Kidney (tissue), 14 donors: ENCODE data around the gene RAC3. TPM values are rescaled to one million over a fixed set of nuclear protein-coding genes. Genes with fewer than 3 reads are reported as not detected.

ENCODE experiments used
- DNase-seq, 5 donors: peaks; one replicate each; pipeline ENCODE4 v3.0.0-alpha.2; 2013 to 2020
- FAIRE-seq: peaks from 2 replicates; lab custom pipeline; 2012; peaks lifted over from hg19 to GRCh38; lab: Jason Lieb, UNC
- H3K27ac ChIP-seq, 2 donors: one replicate each; pipeline ENCODE4 v1.7.0; 2013; ENCODE audit warnings: low read depth in 2 of 2, low read length in 2 of 2, inconsistent platforms in 1 of 2
- H3K27me3 ChIP-seq: one replicate; pipeline ENCODE4 v1.7.1; 2013; ENCODE audit warnings: low read length, inconsistent platforms; ENCODE audit not compliant: control insufficient read depth, insufficient read depth
- H3K36me3 ChIP-seq, 3 donors: one replicate each; pipeline versions ENCODE4 v1.7.0 to v1.7.1; 2013; ENCODE audit warnings: low read length in 3 of 3, control low read depth in 1 of 3, inconsistent platforms in 1 of 3; ENCODE audit not compliant: insufficient read depth in 3 of 3, control insufficient read depth in 2 of 3
- H3K4me1 ChIP-seq, 3 donors: one replicate each; pipeline versions ENCODE4 v1.7.0 to v1.7.1; 2013; ENCODE audit warnings: low read length in 3 of 3, inconsistent platforms in 1 of 3, low read depth in 1 of 3; ENCODE audit not compliant: control insufficient read depth in 2 of 3, insufficient read depth in 2 of 3
- H3K4me3 ChIP-seq, 3 donors: one replicate each; pipeline versions ENCODE4 v1.7.0 to v1.8.1; 2013; ENCODE audit warnings: low read length in 3 of 3, control low read depth in 1 of 3, inconsistent platforms in 1 of 3
- H3K9ac ChIP-seq, 3 donors: one replicate each; pipeline versions ENCODE4 v1.7.0 to v1.7.1; 2013; ENCODE audit warnings: low read length in 3 of 3, control low read depth in 1 of 3, inconsistent platforms in 1 of 3
- H3K9me3 ChIP-seq, 3 donors: one replicate each; pipeline versions ENCODE4 v1.7.0 to v1.7.1; 2013; ENCODE audit warnings: low read length in 3 of 3, control low read depth in 1 of 3, inconsistent platforms in 1 of 3; ENCODE audit not compliant: control insufficient read depth in 2 of 3, insufficient read depth in 1 of 3
- CTCF ChIP-seq: IDR thresholded peaks from 3 replicates; pipeline ENCODE4 v1.5.1; 2012; ENCODE audit warnings: mild to moderate bottlenecking, moderate library complexity, borderline replicate concordance; ENCODE audit not compliant: insufficient read depth; ENCODE audit errors: extremely low read depth
- intact Hi-C: fragments of 100-400 bp; cut with DNase I; formaldehyde crosslinking; loops from one replicate; pipeline ENCODE4 v1.11.1; 2022
- polyA plus RNA-seq: library from polyadenylated mRNA; stranded (reverse); fragments of 350-450 nt; fragmentation: Illumina TruSeq; extraction: RNeasy Lipid Tissue Mini Kit (QIAGEN cat#74804); gene quantifications from one replicate; pipeline ENCODE4 v1.2.3, GENCODE V29; 2014; ENCODE audit warnings: low read depth, low replicate concordance; ENCODE audit not compliant: insufficient read depth
- total RNA-seq: library from RNA; stranded (reverse); fragmentation: NEBNext Ultra II Directional; extraction: Animal tissue kit (Norgen Biotek cat#: 25700); gene quantifications from one replicate; pipeline ENCODE4 v1.2.1, GENCODE V29; 2021
- donor health status: control.
- donor health status: control.
- donor health status: control.
- donor health status: control.
- donor health status: control.
- donor health status: DM: yes; HTN: yes; CAD: no.
- donor health status: Normal renal cell carcinoma (clear cell type).

The RAC3 gene
- total and polyA plus RNA-seq, 2 donors from 2014 or later: 2.6 to 13.1 TPM

GRCh38 chr17:81987161-81987770, 44.2 kb upstream of the RAC3 start:
- Histone ChIP-seq H3K27me3 (no peaks in the 10 kb centered on the region), H3K4me1 (peaks cover 0 to 13% (median 11%) of the 10 kb centered on the region in 3 donors), H3K9me3 (no peaks in the 10 kb centered on the region), H3K9ac (no peak overlapping the region), H3K4me3 (no peak overlapping the region), H3K36me3 (peaks cover 4 to 17% (median 7%) of the 10 kb centered on the region in 3 donors), H3K27ac (no peak overlapping the region)
- TF ChIP-seq CTCF: no peak
- intact Hi-C loops: no loop called here
- peak in 1 of 5 donors; percentile 56 for DNase-seq
- no peak for FAIRE-seq

GRCh38 chr17:81990836-81991683, 40.4 kb upstream of the RAC3 start:
- no peak overlapping the region for H3K27ac ChIP-seq

GRCh38 chr17:81991684-81992305, 39.7 kb upstream of the RAC3 start:
- no peak overlapping the region for H3K27ac ChIP-seq
- H3K9me3 ChIP-seq: no peaks in the 10 kb centered on the region
- TF ChIP-seq CTCF: peak; percentile 1
- no peak overlapping the region for H3K4me3 ChIP-seq
- DNase-seq (peak; percentile 75 to 92 (median 80)), FAIRE-seq (no peak)
- H3K4me1 ChIP-seq: peaks cover 0 to 18% (median 15%) of the 10 kb centered on the region in 3 donors
- H3K36me3 ChIP-seq: no peaks in the 10 kb centered on the region
- no peak overlapping the region for H3K9ac ChIP-seq
- intact Hi-C loops: no loop called here
- H3K27me3 ChIP-seq: no peaks in the 10 kb centered on the region

More at GRCh38 chr17:81990836-81991683, 40.4 kb upstream of the RAC3 start:
- no peaks in the 10 kb centered on the region for H3K9me3 ChIP-seq
- intact Hi-C loops: no loop called here
- no peak overlapping the region for H3K4me3 ChIP-seq
- H3K27me3 ChIP-seq: no peaks in the 10 kb centered on the region
- peaks cover 0 to 5% (median 0%) of the 10 kb centered on the region in 3 donors for H3K36me3 ChIP-seq
- peaks cover 0 to 18% (median 15%) of the 10 kb centered on the region in 3 donors for H3K4me1 ChIP-seq
- FAIRE-seq: no peak
- peak in 1 of 5 donors; percentile 55 for DNase-seq
- TF ChIP-seq CTCF: no peak
- H3K9ac ChIP-seq: no peak overlapping the region
